Neural crest cell (in vitro differentiated cells): ENCODE results near the gene PLXNA2. TPM values are rescaled to one million over a fixed set of nuclear protein-coding genes. Genes with fewer than 3 reads are reported as not detected.

Experiments used
- DNase-seq: peaks from one replicate; pipeline ENCODE4 v3.0.0; 2021; ENCODE audit warnings: low read depth, mixed read lengths, low spot score
- H3K27ac Mint-ChIP-seq: one replicate; pipeline ENCODE4 v1.8.0; 2021; ENCODE audit warnings: mild to moderate bottlenecking, mixed read lengths; ENCODE audit not compliant: unreplicated experiment
- H3K27me3 Mint-ChIP-seq: 2 replicates; pipeline ENCODE4 v1.8.0; 2021; ENCODE audit warnings: low read depth, mild to moderate bottlenecking, mixed read lengths
- H3K36me3 Mint-ChIP-seq: 2 replicates; pipeline ENCODE4 v1.8.0; 2021; ENCODE audit warnings: low read depth, mild to moderate bottlenecking, mixed read lengths
- H3K4me1 Mint-ChIP-seq: 2 replicates; pipeline ENCODE4 v1.8.0; 2021; ENCODE audit warnings: mixed read lengths
- H3K4me3 Mint-ChIP-seq: one replicate; pipeline ENCODE4 v1.8.0; 2021; ENCODE audit warnings: mild to moderate bottlenecking, mixed read lengths
- H3K9me3 Mint-ChIP-seq: 2 replicates; pipeline ENCODE4 v1.8.0; 2021; ENCODE audit warnings: mixed read lengths
- total RNA-seq: library from RNA; stranded (reverse); gene quantifications from 2 replicates; pipeline ENCODE4 v1.2.1, GENCODE V29; 2021
- TF ChIP-seq, protein P1 (sequence below): fragments of 200-600 bp; sonication (generic); conservative IDR thresholded peaks from 2 replicates; pipeline ENCODE4 v1.5.0; 2021; ENCODE audit warnings: antibody characterized with exemption, mild to moderate bottlenecking

The PLXNA2 gene
- total RNA-seq, 1 donor from 2014 or later: 37.7 TPM

GRCh38 chr1:208031316-208031931 is 212.8 kb downstream of the PLXNA2 start:
- no peak for DNase-seq
- H3K36me3 Mint-ChIP-seq: peaks cover 5% of the 10 kb centered on the region
- no peak overlapping the region for H3K4me3 Mint-ChIP-seq
- no peak overlapping the region for H3K27ac Mint-ChIP-seq
- H3K9me3 Mint-ChIP-seq: no peaks in the 10 kb centered on the region
- H3K27me3 Mint-ChIP-seq: peaks cover 5% of the 10 kb centered on the region
- TF ChIP-seq, protein P1, sequence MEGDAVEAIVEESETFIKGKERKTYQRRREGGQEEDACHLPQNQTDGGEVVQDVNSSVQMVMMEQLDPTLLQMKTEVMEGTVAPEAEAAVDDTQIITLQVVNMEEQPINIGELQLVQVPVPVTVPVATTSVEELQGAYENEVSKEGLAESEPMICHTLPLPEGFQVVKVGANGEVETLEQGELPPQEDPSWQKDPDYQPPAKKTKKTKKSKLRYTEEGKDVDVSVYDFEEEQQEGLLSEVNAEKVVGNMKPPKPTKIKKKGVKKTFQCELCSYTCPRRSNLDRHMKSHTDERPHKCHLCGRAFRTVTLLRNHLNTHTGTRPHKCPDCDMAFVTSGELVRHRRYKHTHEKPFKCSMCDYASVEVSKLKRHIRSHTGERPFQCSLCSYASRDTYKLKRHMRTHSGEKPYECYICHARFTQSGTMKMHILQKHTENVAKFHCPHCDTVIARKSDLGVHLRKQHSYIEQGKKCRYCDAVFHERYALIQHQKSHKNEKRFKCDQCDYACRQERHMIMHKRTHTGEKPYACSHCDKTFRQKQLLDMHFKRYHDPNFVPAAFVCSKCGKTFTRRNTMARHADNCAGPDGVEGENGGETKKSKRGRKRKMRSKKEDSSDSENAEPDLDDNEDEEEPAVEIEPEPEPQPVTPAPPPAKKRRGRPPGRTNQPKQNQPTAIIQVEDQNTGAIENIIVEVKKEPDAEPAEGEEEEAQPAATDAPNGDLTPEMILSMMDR: no peak
- peaks cover 16% of the 10 kb centered on the region for H3K4me1 Mint-ChIP-seq

DNA sequence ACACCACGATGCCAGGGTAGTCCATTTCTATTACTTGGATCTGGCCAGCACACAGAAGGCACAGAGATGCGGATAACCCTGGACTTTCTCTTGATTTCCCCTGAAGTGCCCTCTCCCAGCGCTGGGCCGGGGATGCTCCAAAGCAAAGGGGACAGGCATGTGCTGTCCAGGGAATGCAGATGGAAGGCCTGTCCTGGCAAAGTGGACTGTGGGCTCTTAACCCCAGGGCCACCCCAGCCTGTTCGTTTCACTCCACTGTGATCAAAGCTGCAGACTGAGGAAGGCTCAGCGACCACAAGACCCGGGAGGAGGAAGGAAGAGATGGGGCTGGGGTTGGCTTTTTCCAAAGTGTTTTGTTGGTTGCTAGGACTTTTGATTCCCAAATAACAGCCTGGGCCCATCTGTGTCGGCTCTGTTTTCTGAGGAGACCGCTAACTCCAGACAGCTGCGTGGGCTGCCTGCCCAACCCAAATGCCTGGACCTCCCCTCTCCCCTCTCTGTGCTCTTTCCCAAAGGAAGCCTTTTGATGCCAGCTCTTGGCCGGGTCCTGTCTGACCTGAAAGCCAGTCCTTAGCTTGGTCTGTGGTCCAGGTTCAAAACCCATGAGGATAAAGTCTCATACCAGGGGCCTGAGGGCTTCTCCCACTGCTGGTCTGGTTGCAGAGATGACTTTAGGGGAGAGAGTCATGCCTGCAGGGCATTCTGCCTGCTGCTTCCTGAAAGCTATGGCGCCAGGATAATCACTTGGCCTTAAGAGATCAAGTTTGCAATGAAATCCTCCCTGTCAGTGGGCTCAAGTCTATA is 213.7 kb downstream of the PLXNA2 start:
- H3K9me3 Mint-ChIP-seq: no peaks in the 10 kb centered on the region
- peak overlapping the region; percentile 43 for H3K27ac Mint-ChIP-seq
- H3K4me1 Mint-ChIP-seq: peaks cover 16% of the 10 kb centered on the region
- H3K4me3 Mint-ChIP-seq: no peak overlapping the region
- TF ChIP-seq, protein P1: no peak
- peaks cover 5% of the 10 kb centered on the region for H3K27me3 Mint-ChIP-seq
- DNase-seq: no peak
- peaks cover 11% of the 10 kb centered on the region for H3K36me3 Mint-ChIP-seq

GRCh38 chr1:208029381-208030287 is 214.6 kb downstream of the PLXNA2 start:
- Mint-ChIP-seq H3K4me3 (no peak overlapping the region), H3K27ac (peak overlapping the region; percentile 70), H3K36me3 (peaks cover 11% of the 10 kb centered on the region), H3K4me1 (peaks cover 16% of the 10 kb centered on the region), H3K27me3 (peaks cover 5% of the 10 kb centered on the region), H3K9me3 (no peaks in the 10 kb centered on the region)
- TF ChIP-seq, protein P1: no peak
- no peak for DNase-seq

GRCh38 chr1:208028526-208028925 is 215.7 kb downstream of the PLXNA2 start:
- Mint-ChIP-seq H3K36me3 (peaks cover 11% of the 10 kb centered on the region), H3K27me3 (peaks cover 5% of the 10 kb centered on the region), H3K4me3 (no peak overlapping the region), H3K9me3 (no peaks in the 10 kb centered on the region), H3K4me1 (peaks cover 16% of the 10 kb centered on the region), H3K27ac (no peak overlapping the region)
- TF ChIP-seq, protein P1: no peak
- no peak for DNase-seq

DNA sequence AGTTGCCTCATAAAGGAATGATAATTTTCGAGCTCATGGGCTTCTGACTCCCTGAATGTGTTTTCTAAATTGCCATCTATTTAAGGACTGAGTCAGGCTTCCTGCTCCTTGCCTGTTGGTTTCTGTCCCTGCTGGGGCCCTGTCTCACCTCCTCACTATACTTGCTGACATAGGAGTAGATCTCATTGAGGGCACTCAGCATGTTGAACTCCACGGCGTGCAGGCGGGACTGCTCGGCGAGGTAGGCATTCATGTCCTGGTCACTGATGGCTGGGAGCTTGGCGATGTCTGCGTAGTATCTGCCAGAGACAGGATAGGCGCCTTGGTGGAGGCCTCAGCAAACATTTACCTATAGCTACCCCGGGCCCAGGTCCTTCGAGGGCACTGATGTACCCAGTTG is 216.3 kb downstream of the PLXNA2 start:
- no peaks in the 10 kb centered on the region for H3K9me3 Mint-ChIP-seq
- no peak overlapping the region for H3K27ac Mint-ChIP-seq
- peaks cover 5% of the 10 kb centered on the region for H3K27me3 Mint-ChIP-seq
- TF ChIP-seq, protein P1: no peak
- H3K4me3 Mint-ChIP-seq: no peak overlapping the region
- H3K36me3 Mint-ChIP-seq: peaks cover 11% of the 10 kb centered on the region
- H3K4me1 Mint-ChIP-seq: peaks cover 16% of the 10 kb centered on the region
- DNase-seq: no peak
